Measurements from ENCODE around the gene NHS. TPM values are rescaled to one million over a fixed set of nuclear protein-coding genes. Genes with fewer than 3 reads are reported as not detected.

NHS gene
- total RNA-seq, 1 donor from 2014 or later, result 8.6 TPM

DNA sequence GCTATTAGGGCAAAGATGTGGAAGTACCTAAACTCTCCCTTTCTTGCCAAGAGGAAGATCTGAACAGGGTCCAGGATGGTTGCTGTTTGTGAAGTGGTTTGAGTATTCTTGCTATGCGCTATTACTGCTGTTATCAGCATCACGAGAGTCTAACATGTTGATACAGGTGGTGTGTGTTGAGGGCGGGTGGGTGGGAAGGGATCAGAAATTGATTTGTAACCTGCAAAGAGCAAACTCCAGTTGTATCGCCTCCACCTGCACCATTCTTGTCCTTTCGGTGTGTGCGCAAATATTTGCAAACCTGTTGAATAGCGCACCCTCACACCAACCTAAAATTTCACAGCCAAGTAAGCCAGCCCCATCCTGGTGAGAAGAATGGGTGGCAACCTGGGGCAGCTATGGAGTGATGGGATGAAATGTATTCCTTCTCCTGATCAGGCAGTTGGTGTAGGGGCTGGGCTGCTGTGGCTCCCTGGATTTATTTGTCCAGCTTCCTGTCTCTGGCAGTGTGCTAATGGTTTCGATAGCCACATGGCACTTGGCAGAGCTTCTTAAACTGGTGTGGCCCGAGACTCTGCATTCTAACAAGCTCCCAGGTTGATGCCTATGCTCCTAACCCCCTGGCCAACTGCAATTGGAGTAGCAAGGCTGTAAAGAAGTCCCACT lies 259.7 kb downstream of the NHS start:
- TF ChIP-seq, protein P1, sequence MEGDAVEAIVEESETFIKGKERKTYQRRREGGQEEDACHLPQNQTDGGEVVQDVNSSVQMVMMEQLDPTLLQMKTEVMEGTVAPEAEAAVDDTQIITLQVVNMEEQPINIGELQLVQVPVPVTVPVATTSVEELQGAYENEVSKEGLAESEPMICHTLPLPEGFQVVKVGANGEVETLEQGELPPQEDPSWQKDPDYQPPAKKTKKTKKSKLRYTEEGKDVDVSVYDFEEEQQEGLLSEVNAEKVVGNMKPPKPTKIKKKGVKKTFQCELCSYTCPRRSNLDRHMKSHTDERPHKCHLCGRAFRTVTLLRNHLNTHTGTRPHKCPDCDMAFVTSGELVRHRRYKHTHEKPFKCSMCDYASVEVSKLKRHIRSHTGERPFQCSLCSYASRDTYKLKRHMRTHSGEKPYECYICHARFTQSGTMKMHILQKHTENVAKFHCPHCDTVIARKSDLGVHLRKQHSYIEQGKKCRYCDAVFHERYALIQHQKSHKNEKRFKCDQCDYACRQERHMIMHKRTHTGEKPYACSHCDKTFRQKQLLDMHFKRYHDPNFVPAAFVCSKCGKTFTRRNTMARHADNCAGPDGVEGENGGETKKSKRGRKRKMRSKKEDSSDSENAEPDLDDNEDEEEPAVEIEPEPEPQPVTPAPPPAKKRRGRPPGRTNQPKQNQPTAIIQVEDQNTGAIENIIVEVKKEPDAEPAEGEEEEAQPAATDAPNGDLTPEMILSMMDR (IDR thresholded peaks at IDR 0.05; ENCODE audit: insufficient read depth, low read length, poor library complexity, severe bottlenecking), result no peak
- DNase-seq (ENCODE audit: low read depth), result no peak
- Histone ChIP-seq H3K4me3 (ENCODE audit: low read depth, low read length) (no peak overlapping the region), H3K27me3 (ENCODE audit: control insufficient read depth, insufficient read depth, low read length) (no peaks in the 10 kb centered on the region), H3K36me3 (ENCODE audit: control insufficient read depth, insufficient read depth, low read length) (no peaks in the 10 kb centered on the region)

- TF ChIP-seq, protein P1 (IDR thresholded peaks at IDR 0.05; ENCODE audit: insufficient read depth, low read length, poor library complexity, severe bottlenecking), result no peak
- DNase-seq (ENCODE audit: low read depth), result no peak
- Histone ChIP-seq H3K27me3 (ENCODE audit: control insufficient read depth, insufficient read depth, low read length) (no peaks in the 10 kb centered on the region), H3K36me3 (ENCODE audit: control insufficient read depth, insufficient read depth, low read length) (no peaks in the 10 kb centered on the region), H3K4me3 (ENCODE audit: low read depth, low read length) (no peak overlapping the region)
Observed at GRCh38 chrX:17635231-17635630, 260.2 kb downstream of the NHS start.

- DNase-seq (ENCODE audit: low read depth), result no peak
- Histone ChIP-seq H3K36me3 (ENCODE audit: control insufficient read depth, insufficient read depth, low read length) (no peaks in the 10 kb centered on the region), H3K4me3 (ENCODE audit: low read depth, low read length) (no peak overlapping the region), H3K27me3 (ENCODE audit: control insufficient read depth, insufficient read depth, low read length) (no peaks in the 10 kb centered on the region)
- TF ChIP-seq, protein P1 (IDR thresholded peaks at IDR 0.05; ENCODE audit: insufficient read depth, low read length, poor library complexity, severe bottlenecking), result no peak
Observed at GRCh38 chrX:17637235-17637634, 262.2 kb downstream of the NHS start.

DNA sequence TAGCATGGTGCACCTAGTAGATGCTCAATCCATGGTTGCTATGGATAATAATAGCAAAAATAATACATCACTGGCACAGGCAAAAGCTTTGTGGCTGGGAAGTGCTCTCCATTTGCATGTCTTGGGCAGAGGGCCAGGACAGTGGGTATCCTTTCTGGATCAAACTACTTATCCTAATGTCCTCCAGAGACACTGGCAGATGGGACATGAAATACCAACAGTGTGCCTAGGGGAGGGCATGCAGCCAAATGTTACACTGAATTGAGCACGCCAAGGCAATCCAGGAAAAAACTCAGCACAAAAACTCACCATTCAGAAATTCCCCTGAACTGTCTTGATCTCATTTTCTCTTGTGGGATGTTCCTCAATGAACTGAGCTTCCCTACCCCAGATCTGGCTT lies 263.7 kb downstream of the NHS start:
- Histone ChIP-seq H3K27me3 (ENCODE audit: control insufficient read depth, insufficient read depth, low read length) (no peaks in the 10 kb centered on the region), H3K4me3 (ENCODE audit: low read depth, low read length) (no peak overlapping the region), H3K36me3 (ENCODE audit: control insufficient read depth, insufficient read depth, low read length) (no peaks in the 10 kb centered on the region)
- DNase-seq (ENCODE audit: low read depth), result no peak
- TF ChIP-seq, protein P1 (IDR thresholded peaks at IDR 0.05; ENCODE audit: insufficient read depth, low read length, poor library complexity, severe bottlenecking), result no peak

DNA sequence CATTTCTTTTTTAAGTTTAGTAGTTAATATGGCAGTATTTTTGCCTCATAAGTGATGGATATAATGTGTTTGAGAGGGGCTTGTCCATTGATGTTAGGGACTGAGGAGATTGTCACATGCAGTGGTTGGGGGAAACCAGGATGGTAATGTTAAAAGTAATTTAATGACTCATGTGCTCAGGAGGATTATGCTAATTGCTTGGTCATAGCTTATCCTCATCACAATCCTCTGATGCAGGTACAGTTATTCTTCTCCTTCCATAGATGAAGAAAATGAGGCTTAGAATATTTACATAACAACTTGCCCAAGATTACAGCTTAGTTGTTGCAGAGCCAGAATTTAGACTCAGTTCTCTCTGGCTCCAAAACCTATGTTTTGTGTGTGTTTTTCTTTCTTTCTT lies 267.9 kb downstream of the NHS start:
- Histone ChIP-seq H3K4me3 (ENCODE audit: low read depth, low read length) (no peak overlapping the region), H3K36me3 (ENCODE audit: control insufficient read depth, insufficient read depth, low read length) (no peaks in the 10 kb centered on the region), H3K27me3 (ENCODE audit: control insufficient read depth, insufficient read depth, low read length) (no peaks in the 10 kb centered on the region)
- no peak for DNase-seq (ENCODE audit: low read depth)
- TF ChIP-seq, protein P1 (IDR thresholded peaks at IDR 0.05; ENCODE audit: insufficient read depth, low read length, poor library complexity, severe bottlenecking), result no peak

- Histone ChIP-seq H3K4me3 (ENCODE audit: low read depth, low read length) (no peak overlapping the region), H3K36me3 (ENCODE audit: control insufficient read depth, insufficient read depth, low read length) (no peaks in the 10 kb centered on the region), H3K27me3 (ENCODE audit: control insufficient read depth, insufficient read depth, low read length) (no peaks in the 10 kb centered on the region)
- no peak for DNase-seq (ENCODE audit: low read depth)
- TF ChIP-seq, protein P1 (IDR thresholded peaks at IDR 0.05; ENCODE audit: insufficient read depth, low read length, poor library complexity, severe bottlenecking), result no peak
Observed at GRCh38 chrX:17643528-17643927, 268.5 kb downstream of the NHS start.

All from kidney epithelial cell (primary cell).